SK-N-SH treated with all-trans-retinoic acid at 6 μM for 48 hours (cell line): ENCODE results near the gene STAMBP.
A peak's percentile ranks its signal among the peaks of the same experiment; 100 is the strongest.

Experiments
- ATAC-seq: fragments of 200-7000 bp; cut with Tn5 transposase; 3 replicates; pipeline ENCODE4 v1.9.1; 2020; ENCODE audit warnings: mild to moderate bottlenecking, moderate library complexity
- ARNTL ChIP-seq: fragments of 450-650 bp; formaldehyde crosslinking; IDR thresholded peaks from 2 replicates; pipeline ENCODE4 v1.5.0; 2020; ENCODE audit warnings: low read depth, mild to moderate bottlenecking, moderate library complexity, borderline replicate concordance
- CREB5 ChIP-seq: fragments of 250-450 bp; sonication (Bioruptor Pico); IDR thresholded peaks from 2 replicates; pipeline ENCODE4 v1.5.1; 2020; ENCODE audit warnings: low read depth, mild to moderate bottlenecking, moderate library complexity
- CSDC2 ChIP-seq: fragments of 250-450 bp; sonication (Bioruptor Pico); IDR thresholded peaks from 2 replicates; pipeline ENCODE4 v1.5.0; 2020; ENCODE audit warnings: mild to moderate bottlenecking, moderate library complexity
- ESRRG ChIP-seq: fragments of 250-450 bp; sonication (Bioruptor Pico); IDR thresholded peaks from 2 replicates; pipeline ENCODE4 v1.6.1; 2021; ENCODE audit warnings: mild to moderate bottlenecking
- GLIS3 ChIP-seq: fragments of 250-450 bp; sonication (Bioruptor Pico); IDR thresholded peaks from 2 replicates; pipeline ENCODE4 v1.5.0; 2020; ENCODE audit warnings: mild to moderate bottlenecking, moderate library complexity
- ISL1 ChIP-seq: fragments of 250-450 bp; sonication (Bioruptor Pico); IDR thresholded peaks from 2 replicates; pipeline ENCODE4 v2.1.2; 2022; ENCODE audit warnings: mild to moderate bottlenecking, moderate library complexity
- OSR1 ChIP-seq: fragments of 250-450 bp; sonication (Bioruptor Pico); IDR thresholded peaks from 2 replicates; pipeline ENCODE4 v1.8.0; 2022; ENCODE audit warnings: moderate library complexity, mild to moderate bottlenecking, inconsistent platforms
- PATZ1 ChIP-seq: fragments of 250-450 bp; sonication (Bioruptor Pico); IDR thresholded peaks from 2 replicates; pipeline ENCODE4 v1.8.0; 2020; ENCODE audit warnings: mild to moderate bottlenecking, moderate library complexity, borderline replicate concordance
- PPARA ChIP-seq: fragments of 250-450 bp; sonication (Bioruptor Pico); IDR thresholded peaks from 2 replicates; pipeline ENCODE4 v1.5.0; 2020; ENCODE audit warnings: mild to moderate bottlenecking, borderline replicate concordance
- RARB ChIP-seq: fragments of 250-450 bp; sonication (Bioruptor Pico); IDR thresholded peaks from 2 replicates; pipeline ENCODE4 v1.8.0; 2021; ENCODE audit warnings: mild to moderate bottlenecking, moderate library complexity
- SNAI2 ChIP-seq: fragments of 250-450 bp; sonication (Bioruptor Pico); IDR thresholded peaks from 2 replicates; pipeline ENCODE4 v1.5.0; 2020; ENCODE audit warnings: mild to moderate bottlenecking, moderate library complexity
- TCF4 ChIP-seq: fragments of 250-450 bp; sonication (Bioruptor Pico); IDR thresholded peaks from 2 replicates; pipeline ENCODE4 v1.8.0; 2021; ENCODE audit warnings: mild to moderate bottlenecking, moderate library complexity, borderline replicate concordance
- TOX ChIP-seq: fragments of 250-450 bp; sonication (Bioruptor Pico); IDR thresholded peaks from 2 replicates; pipeline ENCODE4 v1.8.0; 2021; ENCODE audit warnings: mild to moderate bottlenecking, moderate library complexity, borderline replicate concordance
- TSHZ2 ChIP-seq: fragments of 250-450 bp; sonication (Bioruptor Pico); IDR thresholded peaks from 2 replicates; pipeline ENCODE4 v1.5.0; 2020; ENCODE audit warnings: mild to moderate bottlenecking, moderate library complexity
- ZC3H10 ChIP-seq: fragments of 250-450 bp; sonication (Bioruptor Pico); IDR thresholded peaks from 2 replicates; pipeline ENCODE4 v1.5.1; 2021; ENCODE audit warnings: mild to moderate bottlenecking, moderate library complexity
- ZFP3 ChIP-seq: fragments of 250-450 bp; sonication (Bioruptor Pico); IDR thresholded peaks from 2 replicates; pipeline ENCODE4 v1.5.0; 2020; ENCODE audit warnings: mild to moderate bottlenecking, moderate library complexity
- ZFP30 ChIP-seq: fragments of 450-650 bp; formaldehyde crosslinking; IDR thresholded peaks from 2 replicates; pipeline ENCODE4 v1.5.0; 2022; ENCODE audit warnings: mild to moderate bottlenecking, moderate library complexity
- ZNF70 ChIP-seq: fragments of 450-650 bp; formaldehyde crosslinking; IDR thresholded peaks from 2 replicates; pipeline ENCODE4 v1.5.0; 2020; ENCODE audit warnings: mild to moderate bottlenecking, moderate library complexity
- ZNF8 ChIP-seq: fragments of 450-650 bp; formaldehyde crosslinking; IDR thresholded peaks from 2 replicates; pipeline ENCODE4 v1.5.0; 2020; ENCODE audit warnings: mild to moderate bottlenecking, moderate library complexity

Gene STAMBP

GRCh38 chr2:73836141-73836943 is 7.6 kb downstream of the STAMBP start:
- TF ChIP-seq CSDC2 (CRISPR knock-in tag): no peak
- TF ChIP-seq PATZ1: no peak
- no peak for TF ChIP-seq ZNF70 (CRISPR knock-in tag)
- no peak for TF ChIP-seq TCF4 (CRISPR knock-in tag)
- no peak for TF ChIP-seq ZFP30
- TF ChIP-seq ESRRG (CRISPR knock-in tag): no peak
- no peak for TF ChIP-seq RARB (CRISPR knock-in tag)
- no peak for TF ChIP-seq OSR1 (CRISPR knock-in tag)
- no peak for TF ChIP-seq TOX (CRISPR knock-in tag)
- TF ChIP-seq TSHZ2 (CRISPR knock-in tag): no peak
- no peak for TF ChIP-seq PPARA (CRISPR knock-in tag)
- TF ChIP-seq CREB5 (CRISPR knock-in tag): no peak
- no peak for TF ChIP-seq ZNF8 (CRISPR knock-in tag)
- no peak for TF ChIP-seq ZFP3 (CRISPR knock-in tag)
- no peak for TF ChIP-seq GLIS3 (CRISPR knock-in tag)
- ATAC-seq: no peak

- no peak for ATAC-seq
- TF ChIP-seq ISL1 (CRISPR knock-in tag): no peak
- TF ChIP-seq ARNTL: no peak
- TF ChIP-seq SNAI2 (CRISPR knock-in tag): no peak
- TF ChIP-seq ZNF8 (CRISPR knock-in tag): no peak
- no peak for TF ChIP-seq RARB (CRISPR knock-in tag)
These were observed 9.3 kb downstream of the STAMBP start for GRCh38 chr2:73837847-73838585.

GRCh38 chr2:73838889-73839534 is 10.3 kb downstream of the STAMBP start:
- peak; percentile 75 for ATAC-seq
- TF ChIP-seq CSDC2 (CRISPR knock-in tag): no peak
- no peak for TF ChIP-seq CREB5 (CRISPR knock-in tag)
- TF ChIP-seq ZC3H10 (CRISPR knock-in tag): no peak
- TF ChIP-seq ZNF8 (CRISPR knock-in tag): no peak
- no peak for TF ChIP-seq PPARA (CRISPR knock-in tag)
- no peak for TF ChIP-seq ARNTL
- TF ChIP-seq, all 23 proteins: peak for 0
